Keratinocyte (primary cell): ENCODE results near the gene PITPNC1. TPM values are rescaled to one million over a fixed set of nuclear protein-coding genes. Genes with fewer than 3 reads are reported as not detected.

ENCODE experiments used
- DNase-seq: peaks from one replicate; pipeline ENCODE4 v3.0.0-alpha.2; 2011; ENCODE audit warnings: low read depth, missing footprints, low spot score
- FAIRE-seq: peaks from 2 replicates; lab custom pipeline; 2011; peaks lifted over from hg19 to GRCh38; lab: Jason Lieb, UNC
- H2AFZ ChIP-seq: 2 replicates; pipeline ENCODE4 v1.6.0; 2012; ENCODE audit warnings: low read length, control low read depth, inconsistent platforms; ENCODE audit not compliant: control insufficient read depth
- H3K27ac ChIP-seq: 2 replicates; pipeline ENCODE4 v1.5.1; 2011; ENCODE audit warnings: low read length; ENCODE audit not compliant: control insufficient read depth, insufficient read depth
- H3K27me3 ChIP-seq: 3 replicates; pipeline ENCODE4 v1.6.0; 2011; ENCODE audit warnings: low read length; ENCODE audit not compliant: control insufficient read depth, insufficient read depth; ENCODE audit errors: extremely low read depth
- H3K36me3 ChIP-seq, 2 experiments: 2 replicates in 1 of 2; 3 replicates in 1 of 2; pipeline ENCODE4 v1.5.1; 2011; ENCODE audit warnings: low read length in 2 of 2, mild to moderate bottlenecking in 1 of 2; ENCODE audit not compliant: control insufficient read depth in 2 of 2, insufficient read depth in 2 of 2; ENCODE audit errors: extremely low read depth in 1 of 2
- H3K4me1 ChIP-seq: 3 replicates; pipeline ENCODE4 v1.5.1; 2011; ENCODE audit warnings: low read length; ENCODE audit not compliant: control insufficient read depth, insufficient read depth; ENCODE audit errors: extremely low read depth
- H3K4me2 ChIP-seq: 3 replicates; pipeline ENCODE4 v1.6.0; 2011; ENCODE audit warnings: low read depth, low read length; ENCODE audit not compliant: control insufficient read depth, insufficient read depth; ENCODE audit errors: extremely low read depth
- H3K4me3 ChIP-seq, 3 experiments: fragments of 200-600 bp in 1 of 3; sonication (generic) in 1 of 3; 2 replicates in 2 of 3; 3 replicates in 1 of 3; pipeline ENCODE4 v1.5.1; 2011 to 2016; ENCODE audit warnings: low read length in 3 of 3, mild to moderate bottlenecking in 3 of 3, control low read depth in 2 of 3, inconsistent platforms in 1 of 3, low read depth in 1 of 3, mixed read lengths in 1 of 3, mixed run types in 1 of 3, moderate library complexity in 1 of 3; ENCODE audit not compliant: control insufficient read depth in 2 of 3, insufficient read depth in 2 of 3; ENCODE audit errors: extremely low read depth in 1 of 3
- H3K79me2 ChIP-seq: 2 replicates; pipeline ENCODE4 v1.6.0; 2012; ENCODE audit warnings: low read length; ENCODE audit not compliant: control insufficient read depth, insufficient read depth
- H3K9ac ChIP-seq: 3 replicates; pipeline ENCODE4 v1.6.0; 2011; ENCODE audit warnings: low read length; ENCODE audit not compliant: control insufficient read depth, insufficient read depth; ENCODE audit errors: extremely low read depth
- H3K9me1 ChIP-seq: 3 replicates; pipeline ENCODE4 v1.6.0; 2011; ENCODE audit warnings: low read length; ENCODE audit not compliant: control insufficient read depth, insufficient read depth; ENCODE audit errors: extremely low read depth
- H3K9me3 ChIP-seq: 2 replicates; pipeline ENCODE4 v1.5.1; 2012; ENCODE audit warnings: low read depth, low read length; ENCODE audit not compliant: control insufficient read depth
- H4K20me1 ChIP-seq: 3 replicates; pipeline ENCODE4 v1.6.0; 2011; ENCODE audit warnings: low read length; ENCODE audit not compliant: control insufficient read depth, insufficient read depth; ENCODE audit errors: extremely low read depth
- CTCF ChIP-seq, 3 experiments: IDR thresholded peaks in 1 of 3; conservative IDR thresholded peaks in 1 of 3; optimal IDR thresholded peaks in 1 of 3; 2 replicates in 2 of 3; 3 replicates in 1 of 3; pipeline versions ENCODE3 to v1.5.1; 2011; ENCODE audit warnings: low read length in 3 of 3, mild to moderate bottlenecking in 3 of 3, moderate library complexity in 2 of 3, control low read depth in 1 of 3, inconsistent platforms in 1 of 3; ENCODE audit not compliant: insufficient read depth in 2 of 3; ENCODE audit errors: extremely low read depth in 1 of 3
- EZH2 ChIP-seq: IDR thresholded peaks from one replicate; pipeline ENCODE4 v1.6.1; 2012; ENCODE audit warnings: inconsistent platforms, mild to moderate bottlenecking, low read length, moderate library complexity
- dilution Hi-C: fragments of 300-500 bp; cut with MboI; formaldehyde crosslinking; loops from one replicate; pipeline ENCODE4 v1.7.0; 2020; ENCODE audit warnings: low sequenced_read_pairs; ENCODE audit not compliant: extremely low pct_ligation_motif_present
- polyA plus RNA-seq, 5 experiments: library from polyadenylated mRNA; depleted of rRNA in 3 of 5; stranded (reverse) in 3 of 5; stranded (forward) in 1 of 5; unstranded in 1 of 5; fragments of >200 nt; gene quantifications; 1 replicate in 1 of 5; 2 replicates in 3 of 5; 3 replicates in 1 of 5; pipeline versions ENCODE4 v1.2.1 to v1.2.3, GENCODE V29; 2011 to 2012; ENCODE audit warnings: missing spikeins in 2 of 5, low read depth in 1 of 5, low replicate concordance in 1 of 5

The PITPNC1 gene
- polyA plus RNA-seq, 1 donor (not counting 4 experiments of a cell fraction or from before 2014, with no cell fraction given), result 24.8 TPM

- Histone ChIP-seq H3K36me3 (peaks cover 0 to 2% of the 10 kb centered on the region in 2 experiments), H3K4me3 (no peak overlapping the region), H3K9me1 (peaks cover 3% of the 10 kb centered on the region), H2AFZ (no peak overlapping the region), H3K9ac (no peak overlapping the region), H3K4me2 (peak overlapping the region; percentile 6), H3K9me3 (no peaks in the 10 kb centered on the region), H3K27me3 (no peaks in the 10 kb centered on the region), H3K4me1 (peaks cover 22% of the 10 kb centered on the region), H3K27ac (no peak overlapping the region), H3K79me2 (no peaks in the 10 kb centered on the region), H4K20me1 (no peaks in the 10 kb centered on the region)
- dilution Hi-C loops, result no loop called here
- FAIRE-seq (no peak), DNase-seq (no peak)
- no peak for TF ChIP-seq EZH2
- no peak for TF ChIP-seq CTCF (optimal IDR thresholded peaks at IDR 0.05 in 1 of 3, IDR thresholded peaks at IDR 0.05 in 1 of 3, conservative IDR thresholded peaks at IDR 0.05 in 1 of 3; ENCODE audit: extremely low read depth in 1 of 3, insufficient read depth in 2 of 3, low read length in 3 of 3)
Measured at GRCh38 chr17:67613961-67614360, 236.9 kb downstream of the PITPNC1 start.

- no peaks in the 10 kb centered on the region for H3K27me3 ChIP-seq
Measured at GRCh38 chr17:67615011-67615561, 238.0 kb downstream of the PITPNC1 start.

More at GRCh38 chr17:67615011-67615561, 238.0 kb downstream of the PITPNC1 start:
- peak overlapping the region; percentile 44 for H3K9ac ChIP-seq
- peaks cover 3% of the 10 kb centered on the region for H3K9me1 ChIP-seq
- dilution Hi-C loops, result no loop called here
- H3K79me2 ChIP-seq, result no peaks in the 10 kb centered on the region
- TF ChIP-seq CTCF (optimal IDR thresholded peaks at IDR 0.05 in 1 of 3, IDR thresholded peaks at IDR 0.05 in 1 of 3, conservative IDR thresholded peaks at IDR 0.05 in 1 of 3; ENCODE audit: extremely low read depth in 1 of 3, insufficient read depth in 2 of 3, low read length in 3 of 3) (no peak), EZH2 (no peak)
- DNase-seq, result no peak
- no peaks in the 10 kb centered on the region for H4K20me1 ChIP-seq
- peak overlapping the region; percentile 60 for H3K27ac ChIP-seq
- no peaks in the 10 kb centered on the region for H3K9me3 ChIP-seq
- peak overlapping the region; percentile 69 for H3K4me2 ChIP-seq
- H3K4me3 ChIP-seq, result no peak overlapping the region
- peaks cover 18% of the 10 kb centered on the region for H3K4me1 ChIP-seq
- H3K36me3 ChIP-seq, result peaks cover 0 to 1% of the 10 kb centered on the region in 2 experiments
- FAIRE-seq, result peak; percentile 56
- peak overlapping the region; percentile 68 for H2AFZ ChIP-seq
